HepG2 (cell line): ENCODE results near the gene DYSF. TPM values are rescaled to one million over a fixed set of nuclear protein-coding genes. Genes with fewer than 3 reads are reported as not detected.

Experiments
- ATAC-seq: fragments of 200-7000 bp; cut with Tn5 transposase; 3 replicates; pipeline ENCODE4 v1.9.1; 2020; ENCODE audit warnings: mild to moderate bottlenecking, moderate library complexity
- BruUV-seq: library from RNA; stranded (reverse); fragments of 400-500 nt; replicated peaks from 2 replicates; lab custom pipeline; 2021; lab: Mats Ljungman, UMichigan
- CTCF ChIA-PET: fragments of 300-600 bp; formaldehyde crosslinking; extraction: SDS; loops from one replicate; lab custom pipeline; 2021; ENCODE audit warnings: low total read pairs, inconsistent platforms, low intra/inter-chr PET ratio; lab: Yijun Ruan, JAX
- POLR2A ChIA-PET: fragments of 350-600 bp; sonication (Branson Sonifier 250); formaldehyde crosslinking; loops from one replicate; lab custom pipeline; 2020; ENCODE audit warnings: antibody characterized with exemption, inconsistent platforms; lab: Yijun Ruan, JAX
- DNase-seq: peaks from one replicate; pipeline ENCODE4 v3.0.0-alpha.2; 2015; ENCODE audit warnings: low spot score
- FAIRE-seq: peaks from 3 replicates; lab custom pipeline; 2011; peaks lifted over from hg19 to GRCh38; lab: Jason Lieb, UNC
- H2AFZ ChIP-seq: one replicate; pipeline ENCODE4 v1.6.1; 2011; ENCODE audit warnings: low read length, inconsistent platforms
- H3K27ac ChIP-seq: fragments of 300-600 bp; 3 replicates; pipeline ENCODE4 v1.8.0; 2011; ENCODE audit warnings: mixed run types, mild to moderate bottlenecking, mixed read lengths, low read length, inconsistent platforms; ENCODE audit not compliant: insufficient read depth; ENCODE audit errors: extremely low read length
- H3K27me3 ChIP-seq, 2 experiments: fragments of 200-600 bp in 1 of 2; 2 replicates in 1 of 2; 3 replicates in 1 of 2; pipeline versions ENCODE4 v1.6.0 to v1.8.0; 2011; ENCODE audit warnings: low read length in 2 of 2, mild to moderate bottlenecking in 2 of 2, moderate library complexity in 2 of 2, inconsistent platforms in 1 of 2; ENCODE audit not compliant: insufficient read depth in 2 of 2, control insufficient read depth in 1 of 2
- H3K36me3 ChIP-seq, 2 experiments: fragments of 200-600 bp in 1 of 2; replicated peaks in 1 of 2; 2 replicates in 1 of 2; 3 replicates in 1 of 2; pipeline versions ENCODE4 v1.5.1 to v1.8.0; 2011; ENCODE audit warnings: low read length in 2 of 2, inconsistent platforms in 1 of 2; ENCODE audit not compliant: insufficient read depth in 2 of 2, control insufficient read depth in 1 of 2
- H3K4me1 ChIP-seq: 2 replicates; pipeline ENCODE4 v1.5.1; 2012; ENCODE audit warnings: low read length, inconsistent platforms; ENCODE audit not compliant: insufficient read depth
- H3K4me2 ChIP-seq: 2 replicates; pipeline ENCODE4 v1.6.0; 2011; ENCODE audit warnings: low read depth, low read length, inconsistent platforms
- H3K4me3 ChIP-seq, 3 experiments: fragments of 200-600 bp in 1 of 3; sonication (generic), shearing (Covaris generic) in 1 of 3; replicated peaks in 1 of 3; 2 replicates each; pipeline ENCODE4 v1.5.1; 2011 to 2016; ENCODE audit warnings: low read length in 3 of 3, inconsistent platforms in 2 of 3, low read depth in 2 of 3, mild to moderate bottlenecking in 2 of 3, control low read depth in 1 of 3, mixed read lengths in 1 of 3; ENCODE audit not compliant: insufficient read depth in 1 of 3
- H3K79me2 ChIP-seq: one replicate; pipeline ENCODE4 v1.6.1; 2011; ENCODE audit warnings: low read length, inconsistent platforms; ENCODE audit not compliant: insufficient read depth
- H3K9ac ChIP-seq: 2 replicates; pipeline ENCODE4 v1.6.0; 2011; ENCODE audit warnings: mild to moderate bottlenecking, low read depth, low read length, inconsistent platforms; ENCODE audit not compliant: insufficient read depth
- H3K9me3 ChIP-seq: 2 replicates; pipeline ENCODE4 v1.5.1; 2012; ENCODE audit warnings: mild to moderate bottlenecking, low read length
- H4K20me1 ChIP-seq: 2 replicates; pipeline ENCODE4 v1.6.0; 2011; ENCODE audit warnings: inconsistent platforms, mild to moderate bottlenecking, low read length, moderate library complexity; ENCODE audit not compliant: insufficient read depth
- CEBPG ChIP-seq: IDR thresholded peaks from 2 replicates; pipeline ENCODE4 v1.6.1; 2016
- MTA3 ChIP-seq: sonication (generic); formaldehyde crosslinking; IDR thresholded peaks from 2 replicates; pipeline ENCODE4 v1.4.0; 2020; ENCODE audit warnings: missing genetic modification reagents
- NFAT5 ChIP-seq: sonication (generic); formaldehyde crosslinking; IDR thresholded peaks from 2 replicates; pipeline ENCODE4 v1.4.0; 2020; ENCODE audit warnings: missing genetic modification reagents
- RFX5 ChIP-seq: IDR thresholded peaks from 2 replicates; pipeline ENCODE4 v1.6.1; 2011; ENCODE audit warnings: low read depth, low read length, improper control_type of control experiment
- ZMYM3 ChIP-seq: sonication (generic); formaldehyde crosslinking; IDR thresholded peaks from 2 replicates; pipeline ENCODE4 v1.5.1; 2020; ENCODE audit warnings: mild to moderate bottlenecking, missing genetic modification reagents
- ZNF549 ChIP-seq: sonication (generic); formaldehyde crosslinking; IDR thresholded peaks from 2 replicates; pipeline ENCODE4 v1.5.0; 2020; ENCODE audit warnings: missing genetic modification reagents
- WGBS: methylation state at CpG from one replicate; pipeline ENCODE4 v1.1.6; 2017; ENCODE audit warnings: low lambda C conversion rate; 5-methylcytosine and 5-hydroxymethylcytosine counted together
- in situ Hi-C: cut with HindIII; loops from 2 replicates; pipeline ENCODE4 v1.10.0; 2017; ENCODE audit warnings: low pct_unique_long_range_greater_than_20kb; ENCODE audit not compliant: extremely low pct_ligation_motif_present
- intact Hi-C: fragments of 100-400 bp; cut with micrococcal nuclease; formaldehyde crosslinking; loops from one replicate; pipeline ENCODE4 v1.10.0; 2022; ENCODE audit not compliant: unreplicated experiment
- polyA plus RNA-seq, 8 experiments: library from polyadenylated mRNA; depleted of rRNA in 3 of 8; stranded (reverse) in 7 of 8; unstranded in 1 of 8; fragments of >200 nt; fragmentation: Illumina TruSeq in 4 of 8; extraction: Trizol in 4 of 8; gene quantifications; 2 replicates each; pipeline versions ENCODE4 v1.2.1 to v1.2.3, GENCODE V29; 2011 to 2016; ENCODE audit warnings: low read depth in 4 of 8, missing spikeins in 1 of 8, mixed read lengths in 1 of 8; ENCODE audit not compliant: insufficient read depth in 1 of 8
- total RNA-seq, 5 experiments: library from RNA; depleted of rRNA; stranded (reverse); fragments of >200 nt; fragmentation: Illumina TruSeq; extraction: Trizol; gene quantifications; 2 replicates each; pipeline ENCODE4 v1.2.3, GENCODE V29; 2016; ENCODE audit warnings: low read depth in 1 of 5

Gene DYSF
- total and polyA plus RNA-seq, 2 of the 13 experiments (the other 11 are each of a cell fraction or from before 2014, with no cell fraction given), result 0.15 to 2.4 TPM

- no peak overlapping the region for H3K9ac ChIP-seq
- in situ Hi-C loops (no loop called here), intact Hi-C loops (no loop called here)
- no peaks in the 10 kb centered on the region for H3K79me2 ChIP-seq
- no peaks in the 10 kb centered on the region for H4K20me1 ChIP-seq
- no peaks in the 10 kb centered on the region for H3K9me3 ChIP-seq
- H3K36me3 ChIP-seq, result no peaks in the 10 kb centered on the region
- no peak overlapping the region for H3K27ac ChIP-seq
- FAIRE-seq (no peak), ATAC-seq (no peak), DNase-seq (no peak)
- CTCF ChIA-PET, result no interaction called here
- 15% methylated on average over 5 of the region's 5 CpGs for WGBS
- no peak overlapping the region for H3K4me2 ChIP-seq
- BruUV-seq, result no TSS peak
- no peak overlapping the region for H2AFZ ChIP-seq
- no peak overlapping the region for H3K4me3 ChIP-seq
- POLR2A ChIA-PET, result no interaction called here
- peaks cover 4 to 18% of the 10 kb centered on the region in 2 experiments; a peak in 3 of 5 replicates for H3K27me3 ChIP-seq
- TF ChIP-seq ZNF549 (CRISPR knock-in tag) (no peak), ZMYM3 (CRISPR knock-in tag) (no peak), CEBPG (CRISPR knock-in tag) (no peak), RFX5 (no peak), MTA3 (no peak)
- peaks cover 23% of the 10 kb centered on the region for H3K4me1 ChIP-seq
Observed at GRCh38 chr2:71704688-71705087, 251.3 kb downstream of the DYSF start.

GRCh38 chr2:71705171-71705960 is 252.0 kb downstream of the DYSF start:
- 65% methylated on average over 18 of the region's 19 CpGs for WGBS
- no peak overlapping the region for H2AFZ ChIP-seq
- H4K20me1 ChIP-seq, result no peaks in the 10 kb centered on the region
- no peak overlapping the region for H3K4me3 ChIP-seq
- H3K79me2 ChIP-seq, result no peaks in the 10 kb centered on the region
- ATAC-seq, result no peak
- ChIA-PET CTCF (no interaction called here), POLR2A (no interaction called here)
- H3K27me3 ChIP-seq, result peaks cover 2 to 15% of the 10 kb centered on the region in 2 experiments; a peak in 2 of 5 replicates
- in situ Hi-C loops, result no loop called here
- no TSS peak for BruUV-seq
- no peak for TF ChIP-seq NFAT5 (CRISPR knock-in tag)
- no peak overlapping the region for H3K9ac ChIP-seq
- intact Hi-C loops, result no loop called here
- H3K27ac ChIP-seq, result no peak overlapping the region
- FAIRE-seq, result no peak
- no peaks in the 10 kb centered on the region for H3K36me3 ChIP-seq
- DNase-seq, result no peak
- H3K4me2 ChIP-seq, result no peak overlapping the region
- H3K4me1 ChIP-seq, result peaks cover 20% of the 10 kb centered on the region
- H3K9me3 ChIP-seq, result no peaks in the 10 kb centered on the region
